Right lobe of liver (tissue), 6 donors: Measurements from ENCODE around the gene EVA1C. TPM values are rescaled to one million over a fixed set of nuclear protein-coding genes. Genes with fewer than 3 reads are reported as not detected.

Experiments
- ATAC-seq, 4 donors: fragments of 200-7000 bp; cut with Tn5 transposase; one replicate each; pipeline ENCODE4 v1.9.1; 2020; ENCODE audit warnings: mild to moderate bottlenecking in 4 of 4, moderate library complexity in 4 of 4
- DNase-seq, 3 donors: peaks; one replicate each; pipeline ENCODE4 v3.0.0-alpha.2; 2020
- H3K27ac ChIP-seq, 3 donors: fragments of 200-600 bp; one replicate each; pipeline ENCODE4 v1.8.0; 2022
- H3K27me3 ChIP-seq, 2 donors: fragments of 200-600 bp; one replicate each; pipeline ENCODE4 v1.8.0; 2022
- H3K36me3 ChIP-seq, 4 donors: fragments of 200-600 bp; sonication (generic) in 1 of 4; one replicate each; pipeline versions ENCODE4 v1.5.1 to v1.8.0; 2017 to 2022; ENCODE audit warnings: control low read depth in 1 of 4
- H3K4me1 ChIP-seq, 4 donors: fragments of 200-600 bp; sonication (generic) in 1 of 4; one replicate each; pipeline versions ENCODE4 v1.5.1 to v1.8.0; 2017 to 2022; ENCODE audit warnings: control low read depth in 1 of 4
- H3K4me3 ChIP-seq, 3 donors: fragments of 200-600 bp; one replicate each; pipeline ENCODE4 v1.8.0; 2022
- H3K9me3 ChIP-seq, 4 donors: fragments of 200-600 bp; sonication (generic) in 1 of 4; one replicate each; pipeline versions ENCODE4 v1.5.1 to v1.8.0; 2017 to 2022; ENCODE audit warnings: control low read depth in 1 of 4
- POLR2A ChIP-seq: fragments of 450-650 bp; IDR thresholded peaks from one replicate; pipeline ENCODE4 v1.6.1; 2017; ENCODE audit warnings: antibody characterized with exemption, mild to moderate bottlenecking
- whole genome bisulfite sequencing: methylation state at CpG from one replicate; pipeline ENCODE4 v1.1.6; 2018; ENCODE audit warnings: low coverage, low lambda C conversion rate; ENCODE audit not compliant: insufficient coverage; ENCODE audit errors: missing lambda C conversion rate; 5-methylcytosine and 5-hydroxymethylcytosine counted together
- intact Hi-C, 2 donors: fragments of 100-400 bp; cut with DNase I; formaldehyde crosslinking; loops; one replicate each; pipeline versions ENCODE4 v1.11.2 to v1.14.1; 2022
- total RNA-seq, 6 experiments: library from RNA; depleted of rRNA in 2 of 6; stranded (reverse); fragments of >200 nt in 2 of 6; fragmentation: NEBNext Ultra II Directional in 3 of 6; extraction: Animal tissue kit (Norgen Biotek cat#: 25700) in 3 of 6; gene quantifications; one replicate each; pipeline versions ENCODE4 v1.1.0 to v1.2.4, GENCODE V29; 2016 to 2023
- TF ChIP-seq, protein P1 (sequence below), 4 donors: fragments of 200-600 bp in 3 of 4; fragments of 450-650 bp in 1 of 4; IDR thresholded peaks; one replicate each; pipeline versions ENCODE4 v1.5.1 to v1.8.0; 2016 to 2022; ENCODE audit warnings: antibody characterized with exemption in 4 of 4, mild to moderate bottlenecking in 2 of 4
- donor health status: DM: no; HTN: yes; CAD: no.
- donor health status: DM: no; HTN: no; CAD: no.
- donor health status: DM: no; HTN: no; CAD: no.
- donor health status: DM: no; HTN: yes; CAD: no.
- donor health status: DM: no; HTN: yes; CAD: no.

Gene EVA1C
- total RNA-seq, 6 experiments from 2014 or later: 2.4 to 5.9 (median 4.2) TPM

DNA sequence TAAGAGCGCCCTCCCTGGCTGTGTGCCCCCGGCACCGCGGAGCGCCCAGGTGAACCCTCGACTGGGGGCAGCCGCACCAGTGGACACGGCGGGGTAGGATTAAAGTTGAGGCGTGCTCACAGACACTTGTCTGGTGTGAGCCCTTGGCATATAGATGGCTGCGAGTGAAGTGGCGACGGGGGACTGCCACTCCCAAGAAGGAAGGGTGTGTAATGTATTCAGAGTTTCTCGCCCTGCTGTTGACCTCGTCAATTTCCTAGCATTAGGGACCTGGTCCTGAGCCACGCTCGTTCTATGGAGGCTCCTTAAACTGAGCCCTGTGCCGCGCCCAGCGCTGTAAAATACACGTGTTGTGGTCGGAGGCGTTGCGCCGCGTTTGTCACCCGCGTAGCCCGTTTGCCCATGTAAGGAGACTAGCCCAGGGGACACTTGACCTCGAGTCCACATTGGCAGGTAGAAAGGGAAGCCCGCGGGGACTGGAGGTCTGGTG lies 554 bp downstream of the EVA1C start:
- intact Hi-C loops: no loop called here
- H3K27me3 ChIP-seq: no peaks in the 10 kb centered on the region
- peak overlapping the region; percentile 59 to 64 (median 60) for H3K4me3 ChIP-seq
- no peak for TF ChIP-seq POLR2A
- TF ChIP-seq, protein P1, sequence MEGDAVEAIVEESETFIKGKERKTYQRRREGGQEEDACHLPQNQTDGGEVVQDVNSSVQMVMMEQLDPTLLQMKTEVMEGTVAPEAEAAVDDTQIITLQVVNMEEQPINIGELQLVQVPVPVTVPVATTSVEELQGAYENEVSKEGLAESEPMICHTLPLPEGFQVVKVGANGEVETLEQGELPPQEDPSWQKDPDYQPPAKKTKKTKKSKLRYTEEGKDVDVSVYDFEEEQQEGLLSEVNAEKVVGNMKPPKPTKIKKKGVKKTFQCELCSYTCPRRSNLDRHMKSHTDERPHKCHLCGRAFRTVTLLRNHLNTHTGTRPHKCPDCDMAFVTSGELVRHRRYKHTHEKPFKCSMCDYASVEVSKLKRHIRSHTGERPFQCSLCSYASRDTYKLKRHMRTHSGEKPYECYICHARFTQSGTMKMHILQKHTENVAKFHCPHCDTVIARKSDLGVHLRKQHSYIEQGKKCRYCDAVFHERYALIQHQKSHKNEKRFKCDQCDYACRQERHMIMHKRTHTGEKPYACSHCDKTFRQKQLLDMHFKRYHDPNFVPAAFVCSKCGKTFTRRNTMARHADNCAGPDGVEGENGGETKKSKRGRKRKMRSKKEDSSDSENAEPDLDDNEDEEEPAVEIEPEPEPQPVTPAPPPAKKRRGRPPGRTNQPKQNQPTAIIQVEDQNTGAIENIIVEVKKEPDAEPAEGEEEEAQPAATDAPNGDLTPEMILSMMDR (IDR thresholded peaks at IDR 0.05): no peak
- no peak for ATAC-seq
- no peaks in the 10 kb centered on the region for H3K36me3 ChIP-seq
- H3K9me3 ChIP-seq: no peaks in the 10 kb centered on the region
- H3K27ac ChIP-seq: peak overlapping the region; percentile 77 to 84 (median 84)
- DNase-seq: peak in 2 of 3 donors; percentile 57 to 58
- H3K4me1 ChIP-seq: peaks cover 0 to 8% (median 0%) of the 10 kb centered on the region in 4 donors
- 42% methylated on average over 11 of the region's 32 CpGs for WGBS

DNA sequence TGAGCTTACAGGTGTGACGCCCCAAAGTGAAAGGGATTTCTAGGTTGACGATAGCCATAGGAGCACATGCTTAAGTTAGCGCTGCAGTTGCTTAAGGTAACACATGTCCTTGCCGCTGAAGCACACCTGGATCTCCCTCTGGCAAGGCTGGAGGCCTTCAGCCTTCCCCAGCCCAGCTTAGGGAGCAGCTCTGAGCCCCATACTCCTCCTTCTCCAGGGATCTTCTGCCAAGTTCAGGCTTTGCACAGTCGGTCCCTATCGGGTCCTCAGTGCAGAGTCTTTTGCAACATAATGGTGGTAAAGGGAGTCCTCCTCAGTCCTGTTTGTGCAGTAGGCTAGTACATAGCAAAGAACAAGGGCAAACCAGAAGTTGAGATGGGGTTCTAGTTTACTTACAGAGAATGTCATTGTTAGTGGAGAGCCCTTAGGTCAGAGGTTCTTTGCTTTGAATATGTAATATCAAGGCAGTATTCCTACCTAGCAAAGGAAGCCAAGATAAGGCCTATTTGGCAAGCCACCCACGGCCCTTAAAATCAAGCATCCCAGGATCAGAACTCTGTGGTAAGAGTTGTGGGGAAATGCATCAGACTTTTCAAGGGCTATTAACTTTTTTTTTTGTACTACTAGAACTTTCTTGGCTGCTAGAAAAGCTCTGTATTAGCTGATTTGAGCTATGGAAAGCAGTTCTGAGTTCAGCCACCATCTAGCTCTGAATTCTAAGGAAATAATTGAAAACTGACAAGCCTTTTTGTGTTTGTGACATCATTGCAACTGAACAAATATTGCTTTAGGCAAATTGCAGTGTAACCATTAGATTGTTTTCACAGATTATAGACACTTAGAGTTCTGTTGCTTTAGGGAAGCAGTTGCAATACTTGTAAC lies 1.4 kb downstream of the EVA1C start:
- intact Hi-C loops: no loop called here
- WGBS: 51% methylated on average over 6 of the region's 7 CpGs
- no peak for DNase-seq
- ATAC-seq: no peak
- H3K4me1 ChIP-seq: peaks cover 0 to 8% (median 0%) of the 10 kb centered on the region in 4 donors
- H3K4me3 ChIP-seq: peak overlapping the region; percentile 59 to 64 (median 60)
- H3K27me3 ChIP-seq: no peaks in the 10 kb centered on the region
- H3K27ac ChIP-seq: peak overlapping the region; percentile 77 to 84 (median 84)
- H3K36me3 ChIP-seq: no peaks in the 10 kb centered on the region
- no peaks in the 10 kb centered on the region for H3K9me3 ChIP-seq
- TF ChIP-seq, protein P1 (IDR thresholded peaks at IDR 0.05): no peak
- no peak for TF ChIP-seq POLR2A

DNA sequence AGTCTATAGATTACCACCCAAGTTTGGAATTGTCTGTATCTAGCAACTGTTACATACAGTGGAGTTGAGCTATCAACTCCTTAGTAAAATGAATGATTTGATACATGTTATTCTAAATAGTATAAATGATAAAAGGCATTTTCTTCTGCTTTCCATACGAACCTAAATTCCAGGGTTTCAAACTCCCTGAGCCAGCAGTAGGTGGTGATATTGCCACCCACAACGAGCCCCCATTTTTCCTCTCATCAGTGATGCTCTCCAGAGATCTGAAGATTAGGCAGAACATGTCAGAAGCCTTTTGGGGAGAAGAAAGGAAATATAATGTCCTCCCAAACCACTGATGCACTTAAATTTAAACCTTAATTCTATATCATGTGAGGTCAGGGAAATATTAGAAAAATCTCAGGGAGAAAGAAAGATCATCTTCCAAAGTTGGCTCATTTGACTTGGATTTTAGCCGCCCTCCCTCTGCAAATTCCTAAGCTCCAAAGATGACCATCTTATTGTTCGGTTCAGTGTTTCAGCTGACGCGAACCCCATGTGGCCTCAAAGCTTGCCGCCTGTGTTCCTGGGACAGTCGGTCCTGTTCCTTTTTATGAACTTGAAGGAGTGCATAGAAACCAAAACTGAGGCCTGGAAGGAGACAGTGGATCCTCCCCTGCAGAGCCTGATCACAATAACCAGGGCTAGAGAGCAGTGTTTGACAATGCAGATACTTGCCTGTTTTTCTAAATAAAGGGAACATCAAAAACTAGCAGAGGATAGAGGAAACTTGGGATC lies 2.3 kb downstream of the EVA1C start:
- no peak overlapping the region for H3K27ac ChIP-seq
- 77% methylated on average over 8 of the region's 8 CpGs for WGBS
- ATAC-seq (no peak), DNase-seq (peak in 1 of 3 donors; percentile 4)
- H3K4me3 ChIP-seq: no peak overlapping the region
- no peaks in the 10 kb centered on the region for H3K9me3 ChIP-seq
- intact Hi-C loops: no loop called here
- H3K4me1 ChIP-seq: peaks cover 0 to 8% (median 0%) of the 10 kb centered on the region in 4 donors
- H3K36me3 ChIP-seq: no peaks in the 10 kb centered on the region
- no peak for TF ChIP-seq POLR2A
- TF ChIP-seq, protein P1 (IDR thresholded peaks at IDR 0.05): peak; percentile 9 to 24 (median 21)
- H3K27me3 ChIP-seq: no peaks in the 10 kb centered on the region

DNA sequence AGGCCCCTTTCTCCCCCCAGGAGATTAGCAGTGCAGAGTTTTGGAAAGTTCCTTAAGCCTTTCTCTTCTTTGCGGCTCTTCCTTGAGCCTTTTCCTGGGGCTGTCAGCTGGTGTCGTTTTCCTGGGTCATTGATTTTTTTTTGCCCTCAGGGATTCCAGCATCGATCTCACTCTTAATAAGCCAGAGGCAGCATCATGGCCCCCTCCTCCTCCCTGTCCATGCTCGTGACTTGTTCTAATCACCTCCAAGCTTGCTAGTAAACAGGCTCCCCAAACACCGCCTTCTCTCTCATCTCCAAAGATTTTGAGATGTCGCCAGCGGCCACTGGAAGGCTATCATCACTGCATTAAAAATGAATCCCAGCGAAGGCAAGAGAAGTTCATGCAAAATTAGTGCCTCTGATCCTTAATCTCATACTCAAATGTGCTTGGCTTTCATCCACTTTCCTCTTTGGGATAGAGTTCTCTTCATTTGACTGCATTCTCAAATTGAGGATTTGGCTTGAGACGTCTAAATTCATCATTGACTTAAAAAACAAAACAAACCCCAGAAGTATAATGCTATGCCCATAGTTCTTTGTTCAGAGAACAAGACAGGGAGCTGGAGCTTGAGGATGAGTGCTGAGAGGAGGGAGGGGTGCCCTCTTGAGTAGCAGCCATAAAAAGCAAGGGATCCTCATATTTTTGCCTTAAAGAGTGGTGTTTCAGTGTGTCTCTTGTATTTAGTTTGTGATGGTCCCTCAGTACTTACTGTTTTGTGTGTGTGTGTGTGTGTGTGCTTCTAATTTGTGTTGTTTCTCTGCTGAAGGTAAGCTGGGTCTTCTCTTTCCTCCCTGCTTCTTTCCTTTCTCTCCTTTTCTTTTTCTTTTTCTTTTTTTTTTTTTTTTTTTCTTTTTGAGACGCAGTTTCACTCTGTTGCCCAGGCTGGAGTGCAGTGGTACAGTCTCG lies 3.2 kb downstream of the EVA1C start:
- H3K27me3 ChIP-seq: no peaks in the 10 kb centered on the region
- H3K4me3 ChIP-seq: no peak overlapping the region
- DNase-seq: no peak
- 75% methylated on average over 10 of the region's 11 CpGs for WGBS
- no peak overlapping the region for H3K27ac ChIP-seq
- no peaks in the 10 kb centered on the region for H3K36me3 ChIP-seq
- intact Hi-C loops: no loop called here
- ATAC-seq: no peak
- peaks cover 0 to 8% (median 0%) of the 10 kb centered on the region in 4 donors for H3K4me1 ChIP-seq
- no peaks in the 10 kb centered on the region for H3K9me3 ChIP-seq
- no peak for TF ChIP-seq POLR2A
- TF ChIP-seq, protein P1 (IDR thresholded peaks at IDR 0.05): no peak
